Measurements from ENCODE around the gene NCKAP1. TPM values are rescaled to one million over a fixed set of nuclear protein-coding genes. Genes with fewer than 3 reads are reported as not detected.

Gene NCKAP1
- total RNA-seq, 2 donors from 2014 or later, result 81.7 to 116 TPM

DNA sequence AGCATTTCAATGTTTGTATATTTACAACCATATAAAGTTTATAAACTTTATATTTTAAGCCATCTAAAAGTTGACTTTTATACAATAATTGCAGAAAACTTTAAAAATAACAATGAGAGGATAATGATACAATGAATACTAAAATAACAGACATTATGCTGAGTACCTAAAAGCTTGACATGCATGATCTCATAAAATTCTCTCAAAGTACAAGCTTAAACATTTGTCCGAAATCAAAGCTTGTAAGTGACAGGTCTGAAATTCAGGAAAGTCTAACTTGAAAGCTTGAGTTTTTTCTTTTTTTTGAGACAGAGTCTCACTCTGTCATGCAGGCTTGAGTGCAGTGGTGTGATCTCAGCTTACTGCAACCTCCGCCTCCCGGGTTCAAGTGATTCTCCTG lies 87.7 kb downstream of the NCKAP1 start:
- no peak overlapping the region for H3K4me3 ChIP-seq
- H3K27me3 ChIP-seq (replicated peaks; ENCODE audit: insufficient read depth), result no peaks in the 10 kb centered on the region
- H3K27ac ChIP-seq, result no peak overlapping the region
- no peaks in the 10 kb centered on the region for H3K4me1 ChIP-seq (replicated peaks)
- TF ChIP-seq POLR2A (IDR thresholded peaks at IDR 0.05) (no peak), POLR2AphosphoS5 (IDR thresholded peaks at IDR 0.05) (no peak), CTCF (IDR thresholded peaks at IDR 0.05) (no peak)
- no peaks in the 10 kb centered on the region for H3K9me3 ChIP-seq
- intact Hi-C loops (cut with DNase I), result no loop called here
- DNase-seq (ENCODE audit: low spot score), result no peak
- 96% methylated on average over 3 of the region's 3 CpGs for WGBS
- H3K36me3 ChIP-seq, result peaks cover 0 to 7% of the 10 kb centered on the region in 2 donors

DNA sequence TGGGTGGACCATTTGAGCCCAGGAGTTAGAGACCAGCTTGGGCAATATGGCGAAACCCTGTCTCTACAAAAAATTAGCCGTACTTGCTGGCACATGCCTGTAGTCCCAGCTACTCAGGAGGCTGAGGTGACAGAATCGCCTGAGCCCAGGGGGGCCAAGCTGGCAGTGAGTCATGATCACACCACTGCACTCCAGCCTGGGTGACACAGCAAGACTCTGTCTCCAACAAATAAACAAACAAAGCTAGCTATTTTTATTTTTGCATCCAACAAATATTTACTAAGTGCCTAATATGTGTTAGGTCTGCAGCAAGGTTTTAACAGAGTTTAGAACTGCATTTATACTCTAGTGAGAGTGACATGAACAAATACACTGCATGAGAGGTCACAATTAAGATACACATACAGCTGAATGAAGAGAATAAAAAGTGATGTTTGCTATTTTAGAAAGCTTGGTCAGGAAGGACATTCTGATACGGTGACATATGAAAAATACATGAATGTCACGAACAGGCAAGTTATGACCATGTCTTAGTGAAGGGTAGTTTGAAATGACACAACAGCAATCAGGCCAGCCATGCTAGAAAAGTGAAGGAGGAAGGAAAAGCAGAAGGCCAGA lies 88.6 kb downstream of the NCKAP1 start:
- peaks cover 0 to 7% of the 10 kb centered on the region in 2 donors for H3K36me3 ChIP-seq
- no peak for DNase-seq (ENCODE audit: low spot score)
- H3K4me1 ChIP-seq (replicated peaks), result no peaks in the 10 kb centered on the region
- no peak for TF ChIP-seq CTCF (IDR thresholded peaks at IDR 0.05)
- TF ChIP-seq POLR2AphosphoS5 (IDR thresholded peaks at IDR 0.05), result no peak
- TF ChIP-seq POLR2A (IDR thresholded peaks at IDR 0.05), result no peak
- no peaks in the 10 kb centered on the region for H3K9me3 ChIP-seq
- WGBS, result 75% methylated on average over 5 of the region's 5 CpGs
- no peak overlapping the region for H3K4me3 ChIP-seq
- no peaks in the 10 kb centered on the region for H3K27me3 ChIP-seq (replicated peaks; ENCODE audit: insufficient read depth)
- no peak overlapping the region for H3K27ac ChIP-seq
- intact Hi-C loops (cut with DNase I), result no loop called here

- intact Hi-C loops (cut with DNase I), result no loop called here
- no peak for DNase-seq (ENCODE audit: low spot score)
- peaks cover 0 to 7% of the 10 kb centered on the region in 2 donors for H3K36me3 ChIP-seq
- no peaks in the 10 kb centered on the region for H3K4me1 ChIP-seq (replicated peaks)
- no peaks in the 10 kb centered on the region for H3K9me3 ChIP-seq
- no peak overlapping the region for H3K27ac ChIP-seq
- 73% methylated on average over 4 of the region's 4 CpGs for WGBS
- no peaks in the 10 kb centered on the region for H3K27me3 ChIP-seq (replicated peaks; ENCODE audit: insufficient read depth)
- no peak for TF ChIP-seq CTCF (IDR thresholded peaks at IDR 0.05)
- no peak for TF ChIP-seq POLR2AphosphoS5 (IDR thresholded peaks at IDR 0.05)
- TF ChIP-seq POLR2A (IDR thresholded peaks at IDR 0.05), result no peak
- H3K4me3 ChIP-seq, result no peak overlapping the region
These were observed 89.2 kb downstream of the NCKAP1 start for GRCh38 chr2:182949052-182949451.

DNA sequence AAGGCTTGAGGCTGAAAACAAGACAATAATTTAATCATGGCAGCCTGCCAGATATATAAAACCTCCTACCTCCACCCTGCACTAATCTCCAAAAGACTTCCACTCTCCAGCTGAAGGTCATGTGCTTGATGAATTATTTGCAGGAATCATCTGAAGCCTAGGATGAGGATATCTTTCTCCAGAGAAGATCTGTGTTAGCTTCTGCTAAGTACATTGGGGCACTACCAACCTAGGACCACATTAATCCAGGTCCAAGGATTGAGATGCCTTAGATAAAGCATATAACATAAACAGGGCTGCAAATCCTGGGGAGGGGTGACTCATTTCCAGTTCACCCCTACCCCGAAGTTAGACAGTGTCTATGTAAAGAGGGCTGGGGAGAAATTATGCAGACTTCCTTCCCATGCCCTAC lies 91.3 kb downstream of the NCKAP1 start:
- Histone ChIP-seq H3K9me3 (no peaks in the 10 kb centered on the region), H3K4me3 (no peak overlapping the region), H3K27ac (no peak overlapping the region), H3K27me3 (replicated peaks; ENCODE audit: insufficient read depth) (no peaks in the 10 kb centered on the region), H3K4me1 (replicated peaks) (no peaks in the 10 kb centered on the region), H3K36me3 (peaks cover 0 to 7% of the 10 kb centered on the region in 2 donors)
- intact Hi-C loops (cut with DNase I), result no loop called here
- 84% methylated on average over 1 of the region's 1 CpG for WGBS
- no peak for DNase-seq (ENCODE audit: low spot score)
- TF ChIP-seq CTCF (IDR thresholded peaks at IDR 0.05), result no peak
- TF ChIP-seq POLR2AphosphoS5 (IDR thresholded peaks at IDR 0.05), result no peak
- no peak for TF ChIP-seq POLR2A (IDR thresholded peaks at IDR 0.05)

GRCh38 chr2:182943339-182943738 lies 94.9 kb downstream of the NCKAP1 start:
- intact Hi-C loops (cut with DNase I), result no loop called here
- H3K4me3 ChIP-seq, result no peak overlapping the region
- H3K27ac ChIP-seq, result no peak overlapping the region
- 38% methylated on average over 2 of the region's 2 CpGs for WGBS
- no peaks in the 10 kb centered on the region for H3K4me1 ChIP-seq (replicated peaks)
- DNase-seq (ENCODE audit: low spot score), result no peak
- no peaks in the 10 kb centered on the region for H3K9me3 ChIP-seq
- no peaks in the 10 kb centered on the region for H3K27me3 ChIP-seq (replicated peaks; ENCODE audit: insufficient read depth)
- H3K36me3 ChIP-seq, result no peaks in the 10 kb centered on the region
- no peak for TF ChIP-seq POLR2A (IDR thresholded peaks at IDR 0.05)
- TF ChIP-seq POLR2AphosphoS5 (IDR thresholded peaks at IDR 0.05), result no peak
- no peak for TF ChIP-seq CTCF (IDR thresholded peaks at IDR 0.05)
